HEK293T (cell line): Measurements from ENCODE around the gene DSEL.

Source experiments
- CTCF ChIA-PET: fragments of 350-600 bp; formaldehyde crosslinking; extraction: SDS; loops from one replicate; lab custom pipeline; 2021; ENCODE audit warnings: antibody characterized with exemption, inconsistent platforms; lab: Yijun Ruan, JAX
- POLR2A ChIA-PET: fragments of 350-600 bp; formaldehyde crosslinking; extraction: SDS; loops from one replicate; lab custom pipeline; 2020; ENCODE audit warnings: antibody characterized with exemption, inconsistent platforms; lab: Yijun Ruan, JAX
- DNase-seq: peaks from one replicate; pipeline ENCODE4 v3.0.0; 2012; ENCODE audit warnings: mixed read lengths; ENCODE audit errors: extremely low spot score
- ARNT ChIP-seq: fragments of 450-650 bp; IDR thresholded peaks from 2 replicates; pipeline ENCODE4 v1.6.1; 2017; ENCODE audit warnings: mild to moderate bottlenecking
- BHLHE40 ChIP-seq: fragments of 450-650 bp; IDR thresholded peaks from 2 replicates; pipeline ENCODE4 v1.6.1; 2016; ENCODE audit warnings: mild to moderate bottlenecking, moderate library complexity, borderline replicate concordance
- CTBP1 ChIP-seq: fragments of 450-650 bp; IDR thresholded peaks from 2 replicates; pipeline ENCODE4 v1.6.1; 2016; ENCODE audit warnings: borderline replicate concordance
- ELF4 ChIP-seq: fragments of 450-650 bp; IDR thresholded peaks from 2 replicates; pipeline ENCODE4 v1.6.1; 2017; ENCODE audit warnings: antibody characterized with exemption
- FOXA1 ChIP-seq: fragments of 450-650 bp; IDR thresholded peaks from 2 replicates; pipeline ENCODE4 v1.6.1; 2016; ENCODE audit warnings: mild to moderate bottlenecking
- FOXK2 ChIP-seq: fragments of 450-650 bp; IDR thresholded peaks from 2 replicates; pipeline ENCODE4 v1.6.1; 2016; ENCODE audit warnings: mild to moderate bottlenecking
- FOXM1 ChIP-seq: fragments of 450-650 bp; IDR thresholded peaks from 2 replicates; pipeline ENCODE4 v1.6.1; 2017; ENCODE audit warnings: mild to moderate bottlenecking, borderline replicate concordance
- HDGF ChIP-seq: fragments of 450-650 bp; IDR thresholded peaks from 2 replicates; pipeline ENCODE4 v1.6.1; 2017; ENCODE audit warnings: antibody characterized with exemption, borderline replicate concordance
- L3MBTL2 ChIP-seq: fragments of 450-650 bp; conservative IDR thresholded peaks from 2 replicates; pipeline ENCODE4 v1.6.1; 2016; ENCODE audit warnings: mild to moderate bottlenecking
- LEF1 ChIP-seq: fragments of 450-650 bp; IDR thresholded peaks from 2 replicates; pipeline ENCODE4 v1.6.1; 2017; ENCODE audit warnings: mild to moderate bottlenecking, borderline replicate concordance
- NFRKB ChIP-seq: fragments of 450-650 bp; IDR thresholded peaks from 2 replicates; pipeline ENCODE4 v1.6.1; 2016; ENCODE audit warnings: mild to moderate bottlenecking, moderate library complexity
- SP1 ChIP-seq: fragments of 450-650 bp; IDR thresholded peaks from 2 replicates; pipeline ENCODE4 v1.6.1; 2017
- SUZ12 ChIP-seq: fragments of 450-650 bp; IDR thresholded peaks from 2 replicates; pipeline ENCODE4 v1.6.1; 2016; ENCODE audit warnings: mild to moderate bottlenecking
- TARDBP ChIP-seq: fragments of 450-650 bp; IDR thresholded peaks from 2 replicates; pipeline ENCODE4 v1.6.1; 2016
- ZNF384 ChIP-seq: fragments of 450-650 bp; IDR thresholded peaks from 2 replicates; pipeline ENCODE4 v1.6.1; 2016
- TF ChIP-seq, protein P1 (sequence below): fragments of 450-650 bp; IDR thresholded peaks from 2 replicates; pipeline ENCODE4 v1.6.1; 2016

The DSEL gene

DNA sequence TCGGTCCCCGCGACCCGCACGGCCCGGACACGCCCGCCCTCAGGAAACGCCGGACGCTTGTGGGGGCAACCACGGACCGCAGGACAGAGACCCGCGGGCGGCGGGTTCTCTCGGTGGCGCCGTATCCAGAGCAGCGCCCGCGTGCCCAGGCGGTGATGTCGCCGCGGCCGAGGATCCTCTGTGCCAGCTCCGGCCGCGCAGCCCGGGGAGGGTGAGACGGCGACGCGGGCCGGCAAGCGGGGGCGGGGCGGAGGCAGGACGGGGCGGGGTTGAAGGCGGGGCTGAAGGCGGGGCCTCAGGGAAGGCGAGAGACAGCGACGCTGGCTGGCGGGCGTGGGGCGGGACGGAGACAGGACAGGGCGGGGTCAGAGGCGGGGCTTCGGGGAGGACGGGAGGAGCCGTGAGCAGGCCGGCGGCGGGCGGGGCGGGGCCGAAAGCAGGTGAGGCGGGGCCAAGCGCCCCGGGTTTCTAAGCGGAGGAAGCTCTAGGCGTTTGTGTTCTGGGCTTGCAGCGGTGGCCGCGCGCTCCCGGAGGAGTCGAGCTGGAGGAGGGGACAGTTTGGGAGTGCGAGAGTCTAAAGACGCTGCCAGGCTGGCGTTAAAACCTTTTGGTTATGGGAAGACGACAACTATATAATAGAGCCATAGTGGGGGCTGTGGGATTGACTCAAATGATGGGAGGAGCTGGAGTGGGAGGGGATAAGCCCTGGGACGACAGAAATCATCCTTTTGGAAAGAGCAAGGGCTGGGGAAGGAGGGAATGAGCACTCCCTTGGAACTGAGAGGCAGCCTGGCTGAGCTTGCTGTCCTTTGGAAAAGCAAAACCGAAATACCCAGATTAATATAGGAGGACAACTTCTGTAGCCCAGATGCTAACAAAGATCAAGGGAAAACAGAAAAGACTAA, at the start of gene DSEL:
DSEL (minus strand) TSS at position 182 of the 905 bp plus-strand sequence. CDS start 2,112 bp downstream, outside the sequence.
- TF ChIP-seq LEF1 (no peak), TARDBP (no peak), FOXK2 (no peak), ARNT (no peak), NFRKB (no peak), FOXM1 (no peak), CTBP1 (no peak), SUZ12 (no peak), FOXA1 (no peak), SP1 (no peak), L3MBTL2 (no peak; the same call in 1 of the 2 replicates), ELF4 (no peak), ZNF384 (no peak), BHLHE40 (no peak), HDGF (no peak)
- TF ChIP-seq, protein P1, sequence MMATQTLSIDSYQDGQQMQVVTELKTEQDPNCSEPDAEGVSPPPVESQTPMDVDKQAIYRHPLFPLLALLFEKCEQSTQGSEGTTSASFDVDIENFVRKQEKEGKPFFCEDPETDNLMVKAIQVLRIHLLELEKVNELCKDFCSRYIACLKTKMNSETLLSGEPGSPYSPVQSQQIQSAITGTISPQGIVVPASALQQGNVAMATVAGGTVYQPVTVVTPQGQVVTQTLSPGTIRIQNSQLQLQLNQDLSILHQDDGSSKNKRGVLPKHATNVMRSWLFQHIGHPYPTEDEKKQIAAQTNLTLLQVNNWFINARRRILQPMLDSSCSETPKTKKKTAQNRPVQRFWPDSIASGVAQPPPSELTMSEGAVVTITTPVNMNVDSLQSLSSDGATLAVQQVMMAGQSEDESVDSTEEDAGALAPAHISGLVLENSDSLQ: no peak
- ChIA-PET CTCF (interaction anchor here (1.1 kb wide), 1 partner anchor 1144 kb away, joined by 3 read pairs; no protein-coding TSS in a partner anchor), POLR2A (interaction anchor here (0.6 to 1.5 kb wide), 3 partner anchors 9 to 13 kb away, joined by 3 read pairs; no protein-coding TSS in a partner anchor)
- peak; percentile 94 for DNase-seq

DNA sequence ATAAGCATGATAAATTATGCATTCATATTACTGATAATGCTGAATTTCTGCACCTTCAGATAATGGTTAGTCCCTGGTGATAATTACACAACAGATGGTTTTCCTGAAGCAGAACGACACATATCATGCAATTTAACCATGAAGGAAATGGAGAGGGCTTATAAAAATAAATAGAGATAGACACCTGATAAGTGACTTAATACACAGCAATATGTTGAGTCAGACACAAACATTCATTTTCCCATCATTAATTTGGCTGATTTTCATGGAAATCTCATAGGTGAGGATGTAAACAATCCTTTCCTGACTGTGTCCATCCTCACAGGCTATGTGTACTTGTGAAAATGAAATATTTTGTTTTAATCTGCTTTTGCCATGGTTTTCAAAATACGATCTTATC, 36.9 kb upstream of the DSEL start:
- POLR2A ChIA-PET: no interaction called here
- no peak for DNase-seq
- TF ChIP-seq ZNF384: no peak
- no peak for TF ChIP-seq BHLHE40
- no peak for TF ChIP-seq SP1
- no peak for TF ChIP-seq FOXM1
- TF ChIP-seq, protein P1: no peak
- TF ChIP-seq NFRKB: no peak
- TF ChIP-seq FOXK2: no peak
- TF ChIP-seq L3MBTL2: no peak
- TF ChIP-seq ARNT: no peak
- no peak for TF ChIP-seq TARDBP
- TF ChIP-seq SUZ12: no peak
- TF ChIP-seq FOXA1: no peak
- TF ChIP-seq LEF1: no peak
- TF ChIP-seq ELF4: no peak
- no peak for TF ChIP-seq CTBP1
- TF ChIP-seq HDGF: no peak
- CTCF ChIA-PET: no interaction called here

DNA sequence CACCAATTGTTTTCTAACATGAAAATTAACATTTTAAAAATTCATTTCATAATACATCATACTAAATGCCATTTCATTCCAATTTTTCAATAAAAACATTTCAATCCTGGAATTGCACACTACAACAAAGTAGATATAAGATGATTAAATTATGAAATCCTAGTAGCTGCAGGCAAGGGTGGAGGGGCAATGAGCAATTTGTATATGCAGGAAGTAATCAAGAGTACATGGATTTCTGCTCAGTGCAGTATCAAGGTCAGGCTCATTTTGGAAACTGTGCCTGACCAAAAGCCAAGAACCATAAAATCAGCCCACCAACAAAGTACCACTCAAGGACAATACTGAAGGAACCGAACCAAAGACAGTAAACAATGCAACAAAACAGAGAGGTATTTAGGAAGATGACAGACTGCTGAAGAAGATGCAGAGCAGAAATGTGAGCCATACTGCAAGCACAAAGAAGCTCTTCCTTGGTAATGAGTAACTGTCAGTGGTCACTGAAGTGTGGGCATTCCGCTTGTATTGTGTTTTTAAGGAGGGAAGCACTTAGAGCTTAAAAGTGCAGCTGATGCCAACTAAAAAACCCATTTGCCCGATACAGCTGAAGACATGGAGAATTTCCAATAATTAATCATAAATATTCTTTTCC, 34.5 kb upstream of the DSEL start:
- ChIA-PET POLR2A (no interaction called here), CTCF (no interaction called here)
- TF ChIP-seq CTBP1 (no peak), ELF4 (no peak), FOXK2 (no peak), FOXM1 (no peak), FOXA1 (no peak), BHLHE40 (no peak), HDGF (no peak), LEF1 (no peak), ARNT (no peak), SUZ12 (no peak), ZNF384 (no peak), TARDBP (no peak), L3MBTL2 (no peak)
- TF ChIP-seq, protein P1: no peak

DNA sequence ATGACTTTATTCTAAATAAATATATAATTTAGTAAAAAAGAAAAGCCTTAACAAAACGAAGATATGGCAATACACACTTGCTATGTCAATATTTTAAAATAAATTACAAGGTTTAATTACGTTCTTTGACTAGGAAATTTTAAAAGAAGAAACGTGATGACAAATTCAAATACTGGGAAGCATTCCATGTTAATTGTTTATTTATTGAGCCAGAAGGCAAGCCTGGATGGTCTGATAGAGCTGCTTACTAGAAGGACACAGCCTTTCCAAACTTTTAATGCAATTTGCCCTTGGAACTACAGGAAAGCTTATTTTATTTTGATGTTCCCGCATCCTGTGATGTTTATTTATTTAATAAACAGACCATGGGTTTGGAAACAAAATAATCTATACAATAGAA, 33.4 kb upstream of the DSEL start:
- DNase-seq: no peak
- ChIA-PET POLR2A (no interaction called here), CTCF (no interaction called here)
- no peak for TF ChIP-seq ARNT

More for the DNA sequence above, 34.5 kb upstream of the DSEL start:
- DNase-seq: no peak

DNA sequence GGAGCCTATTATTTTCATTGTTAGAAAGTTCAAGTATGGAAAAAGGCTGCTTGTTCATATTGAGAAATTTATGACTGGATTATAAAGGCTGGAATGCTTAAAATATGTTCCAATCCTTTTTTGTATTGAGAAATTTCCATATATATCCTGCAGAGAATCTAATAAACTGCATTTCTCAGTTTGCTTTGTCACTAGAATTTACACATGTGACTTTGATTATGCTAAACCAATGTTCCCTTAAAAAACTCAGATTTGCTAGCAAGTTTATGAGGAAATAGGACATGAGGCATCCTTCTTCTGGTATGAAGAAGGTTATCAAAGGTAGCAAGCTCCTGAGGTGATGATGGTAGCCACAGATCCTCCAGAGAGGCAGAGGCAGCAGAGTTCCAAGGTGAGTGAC, 29.2 kb upstream of the DSEL start:
- TF ChIP-seq SP1 (no peak), TARDBP (no peak), FOXM1 (no peak), CTBP1 (no peak), HDGF (no peak), LEF1 (no peak), SUZ12 (no peak), FOXA1 (no peak), ELF4 (no peak), FOXK2 (no peak), L3MBTL2 (no peak), ARNT (no peak)
- TF ChIP-seq, protein P1: no peak
- no peak for DNase-seq
- ChIA-PET CTCF (no interaction called here), POLR2A (no interaction called here)
